Pericardium fibroblast (primary cell): ENCODE measurements around the gene ESAM. TPM values are rescaled to one million over a fixed set of nuclear protein-coding genes. Genes with fewer than 3 reads are reported as not detected.

Experiments
- total RNA-seq: library from RNA; depleted of rRNA; stranded (reverse); fragments of >200 nt; gene quantifications from 2 replicates; pipeline ENCODE4 v1.2.3, GENCODE V29; 2015

The ESAM gene
- 0.35 and 6.4 TPM in 2 replicates for total RNA-seq

DNA sequence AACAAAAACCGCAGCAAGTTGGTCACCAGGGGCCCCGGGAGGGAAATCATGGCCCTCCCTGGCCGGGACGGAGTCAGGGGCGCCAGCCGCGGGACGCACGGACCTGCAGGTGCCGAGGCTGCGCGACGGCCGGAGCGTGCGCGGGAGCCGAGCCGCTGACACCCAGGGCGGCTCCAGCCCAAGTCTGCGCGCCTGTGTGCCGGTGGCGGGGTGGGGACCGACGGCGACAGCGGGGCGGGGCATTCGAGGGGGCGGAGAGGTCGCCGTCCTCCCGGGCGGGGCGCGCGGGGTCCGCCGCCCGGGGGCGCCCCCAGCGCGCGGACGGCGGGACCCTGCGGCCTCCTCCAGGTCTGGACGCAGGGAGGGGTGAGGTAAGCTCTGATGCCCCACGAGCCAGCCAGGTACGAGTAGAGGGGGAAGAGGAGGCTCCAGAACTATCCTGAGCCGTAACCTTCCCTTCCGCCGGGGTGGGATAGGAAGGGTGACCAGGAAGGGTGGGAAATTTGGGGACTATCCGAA, at the start of gene ESAM:
Gene ESAM, minus strand, starts transcription at position 186 of the 519 bp plus-strand sequence. Its CDS starts 136 bp downstream, at position 50.

DNA sequence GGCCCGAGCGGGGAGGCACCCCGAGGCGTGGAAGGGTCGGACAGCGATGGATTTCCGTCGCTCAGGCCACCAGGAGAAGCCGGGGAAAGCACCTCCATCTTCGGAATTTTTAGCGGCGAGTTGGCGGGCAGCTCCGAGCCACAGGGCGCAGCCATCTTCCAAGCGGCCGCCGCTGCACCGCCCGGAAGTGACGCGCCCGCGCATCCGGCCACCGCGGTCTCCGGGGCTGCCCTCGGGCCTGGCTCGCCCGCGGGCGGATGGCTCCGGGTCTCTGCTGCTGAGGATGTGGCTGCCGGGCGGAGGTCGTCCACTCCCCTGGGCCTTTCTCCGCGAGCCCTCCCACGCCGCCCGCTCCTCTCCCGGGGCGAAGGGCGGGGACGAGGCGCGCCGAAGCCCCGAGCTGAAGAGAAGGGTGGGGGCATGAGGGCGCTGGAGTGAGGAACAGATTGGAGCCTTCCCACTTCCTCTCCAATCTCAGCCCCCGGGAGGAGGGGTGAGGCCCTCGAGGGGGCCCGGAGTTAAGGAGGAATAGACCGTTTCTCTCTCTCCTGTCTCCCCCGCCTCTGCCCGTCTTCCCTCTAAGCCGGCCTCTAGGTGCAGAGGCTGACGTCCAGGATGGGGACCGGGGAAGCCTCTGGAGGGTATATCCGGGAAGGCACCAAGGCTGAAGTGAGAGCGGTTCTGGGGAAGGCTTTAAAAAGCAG, 38.3 kb upstream of the ESAM start, which contains the start of gene MSANTD2:
Gene MSANTD2, minus strand, starts transcription at position 181 of the 704 bp plus-strand sequence. Its CDS starts 26 bp downstream, at position 155.

DNA sequence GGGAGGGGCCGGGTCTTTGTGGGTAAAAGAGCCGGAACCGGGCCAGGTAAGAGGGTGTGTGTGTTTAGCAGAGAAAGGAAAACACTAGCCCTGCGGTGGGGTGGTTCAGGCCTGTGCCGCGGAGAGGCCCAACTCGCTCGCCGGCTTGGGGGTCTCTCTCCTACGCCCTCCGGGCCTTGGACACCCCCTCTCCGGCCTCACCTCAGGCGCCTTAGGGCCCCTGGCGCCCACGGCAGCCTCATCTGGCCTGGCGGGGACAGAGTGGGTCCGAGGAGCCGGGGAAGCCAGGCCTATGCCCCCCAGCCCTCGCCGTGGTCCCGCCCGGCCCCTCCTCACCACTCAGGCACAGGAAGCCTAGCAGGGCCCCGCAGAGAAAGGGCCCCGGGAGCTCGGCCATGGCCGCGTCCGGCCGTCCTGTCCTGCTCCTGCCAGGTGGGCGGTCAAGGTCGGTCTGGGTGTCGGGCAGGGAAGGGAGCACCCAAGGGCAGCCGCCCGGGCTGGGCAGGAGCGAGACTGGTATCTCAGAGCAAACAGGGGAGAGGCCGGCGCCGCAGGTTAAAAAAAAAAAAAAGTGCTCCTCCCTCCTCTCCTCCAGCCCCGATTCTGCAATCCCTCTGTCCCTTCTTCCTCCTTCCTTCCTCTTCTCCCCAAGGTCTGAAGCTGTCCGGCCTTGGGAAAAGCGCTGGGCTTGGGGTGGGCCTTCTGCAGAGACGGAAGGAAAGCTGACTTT, 10.2 kb downstream of the ESAM start, which contains the start of gene VSIG2:
Gene VSIG2, minus strand, starts transcription at position 515 of the 730 bp plus-strand sequence. Its CDS starts 118 bp downstream, at position 397.

DNA sequence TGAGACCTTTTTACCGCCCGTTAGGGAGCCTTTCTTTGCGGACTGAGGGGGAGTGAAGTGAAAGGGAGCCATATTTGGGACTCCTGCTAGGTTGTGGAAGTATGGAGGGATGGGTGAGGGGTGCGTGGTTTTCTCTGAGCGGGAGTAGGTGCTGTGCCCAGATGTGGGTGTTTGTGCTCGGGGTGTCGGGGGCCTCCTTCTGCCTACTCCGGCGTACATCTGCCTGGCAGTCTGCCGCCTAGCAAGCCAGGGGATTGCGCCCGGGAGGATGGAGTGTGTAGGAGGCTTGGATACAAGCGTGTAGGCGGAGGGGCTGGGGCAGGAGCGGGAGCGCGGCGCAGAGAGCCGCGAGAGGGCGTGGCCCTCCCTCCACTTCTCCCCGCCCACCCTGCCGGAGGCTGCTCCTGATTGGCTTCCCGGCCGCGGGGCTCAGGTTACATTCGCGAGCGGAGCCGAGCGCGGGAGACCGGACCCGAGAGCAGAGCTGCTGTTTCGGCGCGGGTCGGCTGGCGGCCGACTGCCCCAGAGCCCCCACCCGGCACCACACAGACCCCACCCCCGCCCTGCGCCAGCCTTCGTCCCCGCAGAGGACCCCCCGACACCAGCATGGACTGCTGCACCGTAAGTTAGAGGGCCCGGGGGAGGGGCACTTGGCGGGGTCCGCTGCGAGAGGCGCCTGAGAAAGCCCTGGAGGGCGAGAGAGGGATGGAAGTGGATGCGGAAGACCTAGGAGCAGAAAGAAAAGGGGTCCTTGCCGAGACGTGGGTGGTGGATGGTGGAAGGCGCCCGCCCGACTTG, 22.4 kb downstream of the ESAM start, which contains the start of gene NRGN:
Gene NRGN, plus strand, starts transcription at position 464 of the 798 bp plus-strand sequence. Its CDS starts 143 bp downstream, at position 607.

Other genes with a start within 250 kb of the ESAM start
- not detected in 2 replicates for gene OR8B12, start 218.6 kb downstream of the ESAM start, total RNA-seq
- gene OR8A1, start 192.3 kb downstream of the ESAM start, total RNA-seq = not detected in 2 replicates
- gene PANX3, start 150.9 kb downstream of the ESAM start, total RNA-seq = not detected in 2 replicates
- gene TBRG1, start 139.4 kb downstream of the ESAM start, total RNA-seq = 16.8 and 23.3 TPM in 2 replicates
- 20.9 and 25.6 TPM in 2 replicates for gene SIAE, start 88.6 kb downstream of the ESAM start, total RNA-seq
- 1.4 and 9.1 TPM in 2 replicates for gene SPA17, start 88.4 kb downstream of the ESAM start, total RNA-seq
- 6.6 TPM in 1 of 2 replicates, not detected in the other for gene NRGN, start 22.3 kb downstream of the ESAM start, total RNA-seq
- not detected in 2 replicates for gene VSIG2, start 10.0 kb downstream of the ESAM start, total RNA-seq
- gene MSANTD2, start 38.1 kb upstream of the ESAM start, total RNA-seq = 6.5 and 9.0 TPM in 2 replicates
- gene ROBO3, start 103.1 kb upstream of the ESAM start, total RNA-seq = 16.0 and 36.2 TPM in 2 replicates
- gene ROBO4, start 135.6 kb upstream of the ESAM start, total RNA-seq = 4.3 and 13.4 TPM in 2 replicates
- not detected in 2 replicates for gene HEPN1, start 157.0 kb upstream of the ESAM start, total RNA-seq
- gene HEPACAM, start 173.8 kb upstream of the ESAM start, total RNA-seq = not detected in 2 replicates
- 1.0 and 1.1 TPM in 2 replicates for gene CCDC15, start 191.9 kb upstream of the ESAM start, total RNA-seq